GM18951 (cell line): ENCODE results near the gene ADGRF3.
"Not testable (repeated sequence)": the region's sequence is repeated elsewhere in the genome, so short reads cannot be mapped to it uniquely, and the experiment has no call there.

ENCODE experiments used
- POLR2A ChIP-seq: IDR thresholded peaks from 4 replicates; pipeline ENCODE4 v1.6.1; 2011; ENCODE audit warnings: mild to moderate bottlenecking; ENCODE audit not compliant: insufficient read length, insufficient read depth; ENCODE audit errors: extremely low read depth
- in situ Hi-C: fragments of 300-500 bp; cut with MboI; formaldehyde crosslinking; loops from one replicate; pipeline ENCODE4 v1.12.0; 2022; ENCODE audit warnings: low sequenced_read_pairs, mixed read lengths, inconsistent platforms; ENCODE audit not compliant: unreplicated experiment

The ADGRF3 gene

DNA sequence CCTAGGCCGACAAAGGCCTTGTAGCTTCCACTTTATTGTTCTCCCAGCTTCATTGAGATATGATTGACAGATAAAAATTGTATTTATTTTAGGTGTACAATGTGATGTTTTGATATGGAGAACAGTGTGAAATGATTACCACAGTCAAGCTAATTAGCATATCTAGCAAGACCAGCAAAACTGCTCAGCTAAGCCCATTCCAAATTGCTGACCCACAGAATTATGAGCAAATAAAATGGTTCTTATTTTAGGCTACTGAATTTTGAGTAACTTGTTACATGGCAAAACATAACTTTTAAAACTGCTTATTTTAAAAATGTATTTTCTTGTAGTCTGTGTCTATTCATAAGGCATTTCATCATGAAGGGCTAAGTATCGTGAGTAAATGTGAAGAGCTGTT, 9.3 kb downstream of the ADGRF3 start:
- TF ChIP-seq POLR2A: no peak
- in situ Hi-C loops: no loop called here

DNA sequence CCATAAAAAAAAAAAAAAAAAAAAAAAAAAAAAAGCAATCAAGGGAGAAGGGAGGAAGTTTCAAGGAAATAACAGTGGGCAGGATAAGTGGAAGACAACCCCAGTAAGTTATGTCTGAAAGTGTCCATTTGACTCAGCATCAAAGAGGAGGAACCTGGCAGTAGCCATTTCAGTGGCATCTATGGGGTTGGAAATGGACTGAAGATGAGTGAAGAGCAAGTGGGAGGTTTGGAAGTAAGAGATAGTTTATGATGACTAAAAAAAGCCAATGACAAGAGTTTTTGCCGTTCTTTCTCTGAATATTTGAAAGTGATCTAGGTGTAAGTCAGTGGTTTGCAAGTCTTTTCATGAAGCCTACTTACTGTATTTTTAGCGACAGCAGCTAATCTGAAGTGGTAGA, 9.9 kb downstream of the ADGRF3 start:
- TF ChIP-seq POLR2A: no peak
- in situ Hi-C loops: no loop called here

DNA sequence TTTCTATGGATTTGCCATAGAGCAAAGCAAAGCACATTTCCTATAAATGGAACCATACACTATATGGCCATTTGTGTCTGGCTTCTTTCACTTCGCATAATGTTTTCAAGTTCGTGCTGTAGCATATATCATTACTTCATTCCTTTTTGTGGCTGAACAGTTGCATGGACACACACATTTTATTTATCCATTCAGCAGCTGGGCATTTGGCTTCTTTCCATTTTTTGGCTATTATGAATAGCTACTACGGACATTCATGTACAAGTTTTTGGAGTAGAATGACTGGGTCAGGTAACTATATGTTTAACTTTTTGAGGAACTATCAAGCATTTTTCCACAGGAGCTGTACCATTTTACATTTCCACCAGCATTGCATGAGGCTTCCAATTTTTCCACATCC, 11.4 kb downstream of the ADGRF3 start:
- no peak for TF ChIP-seq POLR2A
- in situ Hi-C loops: no loop called here

DNA sequence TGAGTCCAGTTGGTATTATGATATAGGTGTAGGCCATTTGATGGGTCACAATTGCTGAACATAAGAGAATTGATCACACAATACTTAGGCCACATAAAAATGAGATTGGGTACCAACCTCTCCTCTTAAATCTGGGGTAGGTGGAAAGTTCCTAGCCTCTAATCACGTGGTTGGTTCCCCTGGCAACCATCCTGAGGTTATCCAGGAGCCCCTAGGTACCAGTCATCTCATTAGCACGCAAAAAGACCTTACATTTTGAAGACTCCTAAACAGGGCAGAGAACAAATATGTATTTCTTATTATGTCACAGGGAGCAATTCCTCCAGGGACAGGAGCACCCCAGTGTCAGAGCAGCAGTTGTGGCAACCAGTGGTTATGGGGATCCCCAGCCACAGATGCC, 13.3 kb downstream of the ADGRF3 start:
- in situ Hi-C loops: no loop called here
- TF ChIP-seq POLR2A: no peak

DNA sequence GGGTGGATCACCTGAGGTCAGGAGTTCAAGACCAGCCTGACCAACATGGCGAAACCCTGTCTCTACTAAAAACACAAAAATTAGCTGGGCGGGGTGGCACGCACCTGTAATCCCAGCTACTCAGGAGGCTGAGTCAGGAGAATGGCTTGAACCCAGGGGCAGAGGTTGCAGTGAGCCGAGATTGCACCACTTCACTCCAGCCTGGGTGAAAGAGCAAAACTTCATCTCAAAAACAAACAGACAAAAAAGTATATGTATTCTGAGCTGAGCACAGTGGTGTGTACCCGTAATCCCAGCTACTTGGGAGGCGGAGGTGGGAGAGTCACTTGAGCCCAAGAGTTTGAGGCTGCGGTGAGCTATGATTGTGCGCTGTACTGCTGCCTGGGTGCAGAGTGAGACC, 15.3 kb downstream of the ADGRF3 start:
- in situ Hi-C loops: not testable (repeated sequence)

DNA sequence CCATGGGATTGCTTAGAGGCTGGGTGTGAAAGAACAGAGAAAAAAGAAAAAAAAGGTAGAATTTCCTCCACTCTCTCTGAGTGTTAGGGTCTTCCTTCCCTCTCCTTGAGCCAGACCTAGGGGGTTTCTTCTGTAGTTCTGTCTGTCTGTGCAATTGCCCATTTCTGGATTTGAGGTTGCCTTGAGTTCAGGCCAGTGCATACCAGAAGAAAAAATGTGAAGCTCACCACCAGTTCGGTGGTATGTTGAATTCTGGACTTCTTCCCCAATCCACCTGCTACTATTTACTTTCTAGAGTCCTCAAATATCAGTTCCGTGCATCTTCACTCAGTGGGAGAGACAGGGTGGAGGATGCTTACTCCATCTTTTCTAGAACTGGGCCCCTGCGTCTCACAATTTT, 16.0 kb downstream of the ADGRF3 start:
- no peak for TF ChIP-seq POLR2A
- in situ Hi-C loops: no loop called here

DNA sequence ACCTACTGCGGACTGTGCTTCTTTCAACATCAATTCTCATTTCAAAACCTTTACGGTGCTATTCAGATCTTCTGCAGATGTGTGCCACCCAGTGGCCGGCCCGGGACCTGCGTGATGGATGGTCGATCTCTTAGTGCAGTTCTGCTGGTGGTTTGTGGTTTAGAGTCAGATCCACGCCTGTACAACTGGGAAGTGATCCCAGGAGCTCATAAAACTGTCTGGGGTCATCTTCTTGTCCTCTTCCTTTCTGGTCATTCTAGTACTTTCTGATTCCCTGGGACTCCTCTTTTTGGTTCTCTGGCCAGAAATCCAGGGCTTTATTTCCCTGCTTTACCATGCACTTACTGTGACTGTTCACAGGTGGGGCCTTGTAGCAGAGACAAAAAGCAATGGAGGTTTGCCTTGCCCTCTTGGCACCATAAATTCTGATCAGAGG, 16.5 kb downstream of the ADGRF3 start:
- in situ Hi-C loops: no loop called here
- no peak for TF ChIP-seq POLR2A

DNA sequence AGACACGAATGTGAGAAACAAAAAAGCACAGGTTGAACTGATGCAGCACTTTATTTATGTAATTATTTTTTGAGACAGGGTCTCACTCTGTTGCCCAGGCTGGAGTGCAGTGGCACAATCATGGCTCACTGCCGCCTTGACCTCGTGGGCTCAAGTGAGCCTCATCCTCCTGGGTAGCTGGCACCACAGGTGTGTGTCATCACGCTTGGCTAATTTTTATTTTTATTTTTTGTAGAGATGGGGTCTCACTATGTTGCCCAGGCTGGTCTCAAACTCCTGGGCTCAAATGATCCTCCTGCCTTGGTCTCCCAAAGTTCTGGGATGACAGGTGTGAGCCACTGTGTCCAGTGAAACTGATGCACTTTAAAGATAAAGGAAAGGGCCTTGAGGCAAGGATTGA, 17.5 kb downstream of the ADGRF3 start:
- in situ Hi-C loops: not testable (repeated sequence)

DNA sequence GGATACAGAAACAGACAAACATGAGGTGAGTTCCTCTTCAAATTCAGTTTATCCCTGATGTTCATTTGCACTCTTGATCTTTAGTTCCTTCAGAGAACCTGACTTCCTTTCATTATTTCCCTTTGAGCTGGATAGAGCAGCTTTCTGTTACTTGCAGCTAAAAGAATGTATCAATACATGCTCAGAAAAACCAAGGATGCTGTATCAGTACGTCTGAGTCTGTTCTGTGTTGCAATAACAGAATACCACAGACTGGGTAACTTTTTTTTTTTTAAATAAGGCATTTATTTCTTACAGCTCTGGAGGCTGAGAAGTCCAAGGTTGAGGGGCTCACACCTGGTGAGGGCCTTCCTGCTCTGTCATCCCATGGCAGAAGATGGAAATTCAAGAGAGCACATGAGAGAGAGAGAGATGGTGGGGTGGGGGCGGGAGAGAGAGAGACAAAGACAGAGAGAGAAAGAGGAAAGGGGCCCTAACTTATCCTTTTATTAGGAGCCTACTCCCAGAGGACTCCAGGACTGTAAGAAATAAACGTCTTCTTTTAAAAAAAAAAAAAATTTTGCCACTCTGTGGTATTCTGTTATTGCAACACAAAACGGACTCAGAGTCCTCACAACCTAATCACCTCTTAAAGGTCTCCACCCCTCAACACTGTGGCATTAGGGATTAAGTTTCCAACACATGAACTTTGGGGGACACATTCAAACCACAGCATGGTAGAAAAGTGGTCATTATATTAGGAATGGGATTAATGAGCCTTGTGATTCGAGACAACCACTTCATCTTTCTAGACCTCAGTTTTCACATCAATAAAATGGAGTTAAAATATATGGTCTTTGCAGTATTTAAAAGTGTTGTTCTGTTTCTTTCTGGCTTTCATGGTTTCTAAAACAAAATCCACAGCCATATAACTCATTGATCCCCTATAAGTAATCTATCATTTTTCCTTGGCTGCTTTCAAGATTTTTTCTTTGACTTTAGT, 19.0 kb downstream of the ADGRF3 start:
- in situ Hi-C loops: no loop called here
- TF ChIP-seq POLR2A: no peak

DNA sequence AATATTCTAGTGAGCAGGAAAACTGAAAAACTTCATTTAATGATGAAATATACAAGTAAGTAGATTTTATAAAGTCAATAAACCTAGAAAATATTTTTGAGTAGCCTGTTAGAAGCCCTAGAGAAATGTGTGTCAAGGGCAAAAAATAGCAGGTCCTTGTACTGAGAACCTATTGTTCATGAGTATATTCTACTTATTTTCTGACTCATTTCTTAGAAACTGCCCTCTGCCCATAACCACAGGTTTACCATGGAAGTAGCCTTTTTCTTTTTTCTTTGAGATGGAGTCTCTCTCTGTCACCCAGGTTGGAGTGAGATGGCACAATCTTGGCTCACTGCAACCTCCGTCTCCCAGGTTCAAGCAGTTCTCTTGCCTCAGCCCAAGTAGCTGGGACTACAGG, 20.1 kb downstream of the ADGRF3 start:
- no peak for TF ChIP-seq POLR2A
- in situ Hi-C loops: no loop called here

DNA sequence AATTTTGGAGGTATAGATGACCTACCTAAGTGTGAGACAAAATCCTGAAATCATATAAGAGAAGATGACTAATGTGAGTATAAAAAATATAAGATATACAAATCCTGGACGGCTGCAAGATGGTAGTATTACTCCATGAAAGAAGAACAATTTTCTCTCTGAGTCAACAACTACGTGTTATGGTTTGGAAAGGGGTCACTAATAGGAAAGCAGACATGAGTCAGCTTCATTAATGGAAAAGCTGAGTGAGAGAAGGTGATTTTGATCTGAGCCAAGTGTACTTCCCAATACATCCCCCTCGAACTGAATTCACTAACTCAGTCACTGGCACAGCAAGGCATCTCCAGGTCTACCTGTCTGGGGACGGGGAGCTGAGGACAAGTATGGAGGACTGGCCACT, 20.7 kb downstream of the ADGRF3 start:
- TF ChIP-seq POLR2A: no peak
- in situ Hi-C loops: no loop called here

DNA sequence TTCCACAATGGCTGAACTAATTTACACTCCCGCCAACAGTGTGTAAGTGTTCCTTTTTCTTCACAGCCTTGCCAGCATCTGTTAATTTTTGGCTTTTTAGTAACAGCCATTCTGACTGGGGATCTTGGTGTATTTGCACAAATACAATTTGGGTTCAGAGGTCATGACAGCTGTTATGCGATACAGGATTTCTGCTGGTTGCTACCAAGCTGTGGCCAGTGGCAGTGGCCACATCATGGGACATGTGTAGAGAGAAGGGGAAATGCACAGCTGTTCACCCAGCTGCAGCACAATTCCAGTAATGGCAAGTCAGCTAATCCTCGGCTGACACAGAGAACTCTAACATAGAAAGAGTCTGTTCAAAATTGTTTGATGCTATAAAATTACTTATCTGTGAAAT, 21.7 kb downstream of the ADGRF3 start:
- no peak for TF ChIP-seq POLR2A
- in situ Hi-C loops: no loop called here

DNA sequence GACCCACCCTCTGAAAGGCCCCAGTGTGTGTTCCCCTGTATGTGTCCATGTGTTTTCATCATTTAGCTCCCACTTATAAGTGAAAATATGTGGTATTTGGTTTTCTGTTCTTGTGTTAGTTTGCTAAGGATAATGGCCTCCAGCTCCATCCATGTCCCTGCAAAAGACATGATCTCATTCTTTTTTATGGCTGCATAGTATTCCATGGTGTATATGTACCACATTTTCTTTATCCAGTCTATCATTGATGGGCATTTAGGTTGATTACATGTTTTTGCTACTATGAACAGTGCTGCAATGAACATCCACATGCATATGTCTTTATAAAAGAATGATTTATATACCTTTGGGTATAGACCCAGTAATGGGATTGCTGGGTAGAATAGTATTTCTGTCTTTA, 22.1 kb downstream of the ADGRF3 start:
- in situ Hi-C loops: not testable (repeated sequence)

DNA sequence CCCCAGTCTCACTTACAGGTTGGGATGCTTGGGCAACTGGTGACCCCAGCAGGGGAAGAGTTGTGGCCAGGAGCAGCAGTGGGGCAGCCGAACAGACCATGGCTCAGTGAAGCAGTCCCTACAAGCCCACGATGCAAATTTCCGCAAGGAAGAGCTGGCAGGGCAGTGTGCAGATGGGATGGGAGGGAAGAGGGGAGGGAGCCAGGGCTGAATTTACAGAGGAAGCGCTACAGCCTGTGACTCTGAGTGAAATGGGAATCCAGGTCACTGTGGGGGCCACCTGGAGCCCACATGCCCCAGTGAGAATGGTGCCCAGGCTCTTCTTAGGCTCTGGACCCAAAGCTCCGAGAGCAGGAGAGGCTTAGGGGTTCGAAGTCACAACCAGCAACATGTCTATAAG, 27.6 kb downstream of the ADGRF3 start:
- TF ChIP-seq POLR2A: no peak
- in situ Hi-C loops: no loop called here

DNA sequence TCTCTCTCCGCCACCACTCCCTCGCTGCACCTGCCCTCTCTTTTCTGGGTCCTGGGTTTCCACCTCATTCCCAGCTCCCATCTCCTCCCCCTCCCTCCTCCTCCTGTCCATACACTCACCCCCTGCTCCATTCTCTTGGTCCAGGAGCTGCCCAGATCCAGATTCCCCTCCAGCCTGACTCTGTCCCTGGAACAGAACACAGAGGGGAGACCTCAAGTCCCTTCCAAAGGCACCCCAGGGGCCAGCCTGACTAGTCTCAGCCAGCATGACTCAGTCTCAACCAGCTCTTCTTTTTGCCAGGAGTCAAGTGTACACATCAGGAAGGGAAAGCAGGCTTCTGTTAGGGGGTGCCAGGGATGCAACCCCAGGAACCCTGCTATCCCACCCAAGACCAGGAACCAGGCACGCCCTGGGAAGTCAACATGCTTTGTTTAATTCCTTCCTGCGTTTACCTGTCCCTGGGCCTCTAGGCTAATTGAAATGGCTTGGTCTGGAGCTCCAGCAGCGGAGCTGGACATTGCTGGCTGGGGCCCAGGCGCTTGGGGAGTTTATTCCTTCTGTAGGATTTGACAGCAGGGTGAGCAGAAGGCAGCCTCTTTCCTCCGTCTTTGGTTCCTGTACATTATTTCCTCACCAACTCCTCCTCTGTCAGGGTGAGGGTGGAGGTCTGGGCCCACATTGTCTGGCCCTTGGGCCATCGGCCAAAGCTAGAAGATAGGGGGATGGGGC, 29.0 kb downstream of the ADGRF3 start:
- no peak for TF ChIP-seq POLR2A
- in situ Hi-C loops: no loop called here
